Karpas-422 (cell line): Measurements from ENCODE around the gene PURA. TPM values are rescaled to one million over a fixed set of nuclear protein-coding genes. Genes with fewer than 3 reads are reported as not detected.
A peak's percentile ranks its signal among the peaks of the same experiment; 100 is the strongest.
"Not testable (repeated sequence)": the region's sequence is repeated elsewhere in the genome, so short reads cannot be mapped to it uniquely, and the experiment has no call there.

Source experiments
- DNase-seq: peaks from one replicate; pipeline ENCODE4 v3.0.0-alpha.2; 2015
- H2AFZ ChIP-seq: fragments of 200-600 bp; sonication (generic); 2 replicates; pipeline ENCODE4 v1.6.1; 2014; ENCODE audit warnings: antibody characterized with exemption, low read length, mixed read lengths
- H3K27ac ChIP-seq: fragments of 200-600 bp; sonication (generic); 2 replicates; pipeline ENCODE4 v1.5.1; 2014; ENCODE audit warnings: mild to moderate bottlenecking, low read length, moderate library complexity
- H3K27me3 ChIP-seq: fragments of 200-600 bp; sonication (generic); 2 replicates; pipeline ENCODE4 v1.6.1; 2014; ENCODE audit warnings: low read length, mixed read lengths
- H3K36me3 ChIP-seq: fragments of 200-600 bp; sonication (generic); 2 replicates; pipeline ENCODE4 v1.6.1; 2014; ENCODE audit warnings: low read length, mixed read lengths; ENCODE audit not compliant: insufficient read depth
- H3K4me1 ChIP-seq: fragments of 200-600 bp; sonication (generic); 2 replicates; pipeline ENCODE4 v1.6.1; 2014; ENCODE audit warnings: mild to moderate bottlenecking, low read length, mixed read lengths
- H3K4me2 ChIP-seq: fragments of 200-600 bp; sonication (generic); 2 replicates; pipeline ENCODE4 v1.6.1; 2014; ENCODE audit warnings: low read length, low read depth, mild to moderate bottlenecking; ENCODE audit not compliant: poor library complexity, severe bottlenecking
- H3K4me3 ChIP-seq: fragments of 200-600 bp; sonication (generic); 2 replicates; pipeline ENCODE4 v1.5.1; 2014; ENCODE audit warnings: mild to moderate bottlenecking, antibody characterized with exemption, low read length, mixed read lengths
- H3K79me2 ChIP-seq: fragments of 200-600 bp; sonication (generic); 2 replicates; pipeline ENCODE4 v1.6.1; 2014; ENCODE audit warnings: mild to moderate bottlenecking, low read length, mixed read lengths
- H3K9ac ChIP-seq: fragments of 200-600 bp; sonication (generic); 2 replicates; pipeline ENCODE4 v1.6.0; 2014; ENCODE audit warnings: low read length
- H3K9me2 ChIP-seq: fragments of 200-600 bp; sonication (generic), shearing (Covaris generic); replicated peaks from 2 replicates; pipeline ENCODE4 v1.6.0; 2014; ENCODE audit warnings: mild to moderate bottlenecking, low read length, moderate library complexity; ENCODE audit not compliant: insufficient read depth
- H3K9me3 ChIP-seq: fragments of 300-700, 200-600 bp; sonication (generic); 2 replicates; pipeline ENCODE4 v1.6.1; 2014; ENCODE audit warnings: low read length, mixed read lengths
- H4K20me1 ChIP-seq: fragments of 200-600 bp; sonication (generic); 2 replicates; pipeline ENCODE4 v1.6.1; 2014; ENCODE audit warnings: mild to moderate bottlenecking, antibody characterized with exemption, low read length, low read depth; ENCODE audit not compliant: insufficient read depth
- total RNA-seq: library from RNA; depleted of rRNA; stranded (reverse); fragments of >200 nt; shearing (Covaris generic); gene quantifications from 2 replicates; pipeline ENCODE4 v1.2.3, GENCODE V29; 2014; ENCODE audit warnings: low replicate concordance

The PURA gene
- total RNA-seq, 1 experiment from 2014 or later, result 7.2 TPM

GRCh38 chr5:140152022-140152999 is 38.4 kb downstream of the PURA start:
- peaks cover 18% of the 10 kb centered on the region; the same call in 1 of the 2 replicates for H4K20me1 ChIP-seq
- no peaks in the 10 kb centered on the region for H3K79me2 ChIP-seq
- no peak for DNase-seq
- no peaks in the 10 kb centered on the region for H3K9me3 ChIP-seq
- H3K36me3 ChIP-seq, result no peaks in the 10 kb centered on the region
- no peak overlapping the region for H3K27ac ChIP-seq
- H3K9me2 ChIP-seq, result no peaks in the 10 kb centered on the region
- no peak overlapping the region for H3K4me2 ChIP-seq
- H3K4me3 ChIP-seq, result no peak overlapping the region
- peaks cover 25% of the 10 kb centered on the region for H3K4me1 ChIP-seq
- no peak overlapping the region for H3K9ac ChIP-seq
- H3K27me3 ChIP-seq, result no peaks in the 10 kb centered on the region
- no peak overlapping the region for H2AFZ ChIP-seq

- Histone ChIP-seq H3K9me2 (no peaks in the 10 kb centered on the region), H3K4me3 (peak overlapping the region; percentile 4; the same call in 1 of the 2 replicates), H3K9me3 (no peaks in the 10 kb centered on the region), H3K4me1 (peaks cover 25% of the 10 kb centered on the region), H3K79me2 (no peaks in the 10 kb centered on the region), H2AFZ (no peak overlapping the region), H3K27ac (no peak overlapping the region), H3K36me3 (no peaks in the 10 kb centered on the region), H4K20me1 (peaks cover 12% of the 10 kb centered on the region; the same call in 1 of the 2 replicates), H3K9ac (no peak overlapping the region; the same call in 1 of the 2 replicates), H3K4me2 (peak overlapping the region; percentile 31), H3K27me3 (no peaks in the 10 kb centered on the region)
- no peak for DNase-seq
Measured at GRCh38 chr5:140153255-140153654, 39.3 kb downstream of the PURA start.

- H4K20me1 ChIP-seq, result peaks cover 12% of the 10 kb centered on the region; the same call in 1 of the 2 replicates
Measured at GRCh38 chr5:140153905-140154304, 40.0 kb downstream of the PURA start.

GRCh38 chr5:140154710-140155381 is 40.9 kb downstream of the PURA start:
- not testable (repeated sequence) for H3K79me2 ChIP-seq, H3K27ac ChIP-seq, H2AFZ ChIP-seq, H3K9me2 ChIP-seq, H4K20me1 ChIP-seq, H3K4me3 ChIP-seq, H3K9ac ChIP-seq, H3K27me3 ChIP-seq, H3K36me3 ChIP-seq, DNase-seq, H3K4me2 ChIP-seq, H3K9me3 ChIP-seq
- H3K4me1 ChIP-seq, result peaks cover 25% of the 10 kb centered on the region

More at GRCh38 chr5:140153905-140154304, 40.0 kb downstream of the PURA start:
- no peak overlapping the region for H3K9ac ChIP-seq
- H3K9me2 ChIP-seq, result no peaks in the 10 kb centered on the region
- H3K4me3 ChIP-seq, result no peak overlapping the region
- no peaks in the 10 kb centered on the region for H3K9me3 ChIP-seq
- no peaks in the 10 kb centered on the region for H3K27me3 ChIP-seq
- peak overlapping the region; percentile 31 for H3K4me2 ChIP-seq
- no peak overlapping the region for H2AFZ ChIP-seq
- no peaks in the 10 kb centered on the region for H3K79me2 ChIP-seq
- H3K4me1 ChIP-seq, result peaks cover 25% of the 10 kb centered on the region
- H3K27ac ChIP-seq, result no peak overlapping the region
- H3K36me3 ChIP-seq, result no peaks in the 10 kb centered on the region
- no peak for DNase-seq

GRCh38 chr5:140157032-140157781 is 43.3 kb downstream of the PURA start:
- no peaks in the 10 kb centered on the region for H3K79me2 ChIP-seq
- peak; percentile 93 for DNase-seq
- H3K36me3 ChIP-seq, result no peaks in the 10 kb centered on the region
- H3K9ac ChIP-seq, result no peak overlapping the region
- H3K4me3 ChIP-seq, result no peak overlapping the region
- no peak overlapping the region for H3K27ac ChIP-seq
- H2AFZ ChIP-seq, result no peak overlapping the region
- no peaks in the 10 kb centered on the region for H3K27me3 ChIP-seq
- peaks cover 25% of the 10 kb centered on the region for H3K4me1 ChIP-seq
- no peaks in the 10 kb centered on the region for H3K9me3 ChIP-seq
- no peaks in the 10 kb centered on the region for H3K9me2 ChIP-seq
- no peaks in the 10 kb centered on the region for H4K20me1 ChIP-seq
- no peak overlapping the region for H3K4me2 ChIP-seq

GRCh38 chr5:140159014-140159927 is 45.4 kb downstream of the PURA start:
- no peaks in the 10 kb centered on the region for H3K9me2 ChIP-seq
- no peak overlapping the region for H3K27ac ChIP-seq
- peaks cover 13% of the 10 kb centered on the region for H3K4me1 ChIP-seq
- no peaks in the 10 kb centered on the region for H4K20me1 ChIP-seq
- H3K9ac ChIP-seq, result no peak overlapping the region
- DNase-seq, result no peak
- no peak overlapping the region for H3K4me3 ChIP-seq
- no peaks in the 10 kb centered on the region for H3K79me2 ChIP-seq
- no peak overlapping the region for H2AFZ ChIP-seq
- H3K27me3 ChIP-seq, result no peaks in the 10 kb centered on the region
- no peaks in the 10 kb centered on the region for H3K9me3 ChIP-seq
- no peak overlapping the region for H3K4me2 ChIP-seq
- no peaks in the 10 kb centered on the region for H3K36me3 ChIP-seq

DNA sequence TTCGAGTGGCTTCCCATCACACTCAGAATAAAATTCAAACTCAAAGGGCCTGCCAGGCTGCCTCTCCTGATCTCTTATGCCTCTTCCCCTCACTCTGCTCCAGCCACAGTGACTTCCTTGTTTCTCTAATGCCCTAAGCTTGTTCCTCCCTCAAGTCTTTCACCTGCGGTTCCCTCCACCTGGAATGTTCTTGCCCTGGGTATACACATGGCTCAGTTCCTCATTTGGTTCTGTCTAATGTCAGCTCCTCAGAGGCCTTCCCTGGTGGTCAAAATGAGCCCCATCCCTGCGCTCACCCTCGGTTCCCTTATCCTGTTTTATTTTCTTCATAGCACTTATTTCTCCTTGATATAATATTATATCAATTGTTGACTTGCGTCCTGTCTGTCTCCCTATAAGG is 48.4 kb downstream of the PURA start:
- Histone ChIP-seq H4K20me1 (no peaks in the 10 kb centered on the region), H3K36me3 (no peaks in the 10 kb centered on the region), H3K79me2 (no peaks in the 10 kb centered on the region), H2AFZ (no peak overlapping the region), H3K27ac (no peak overlapping the region), H3K4me1 (no peaks in the 10 kb centered on the region), H3K9ac (no peak overlapping the region), H3K9me3 (no peaks in the 10 kb centered on the region), H3K27me3 (no peaks in the 10 kb centered on the region), H3K9me2 (no peaks in the 10 kb centered on the region), H3K4me2 (no peak overlapping the region), H3K4me3 (no peak overlapping the region)
- no peak for DNase-seq
